Effector memory CD8-positive, alpha-beta T cell (primary cell): ENCODE measurements around the gene RPGRIP1.
"Not testable (repeated sequence)": the region's sequence is repeated elsewhere in the genome, so short reads cannot be mapped to it uniquely, and the experiment has no call there.

ENCODE experiments used
- ATAC-seq: fragments of 150-1000 bp; cut with Tn5 transposase; replicated peaks from 2 replicates; pipeline ENCODE4 v1.10.0; 2021; ENCODE audit warnings: mild to moderate bottlenecking, moderate library complexity
- DNase-seq, 3 experiments: peaks; one replicate each; pipeline ENCODE4 v3.0.0; 2021
- H3K27ac Mint-ChIP-seq, 2 donors: one replicate each; pipeline ENCODE4 v1.8.0; 2022; ENCODE audit warnings: mild to moderate bottlenecking in 2 of 2, mixed read lengths in 2 of 2, moderate library complexity in 2 of 2
- H3K27me3 Mint-ChIP-seq, 2 donors: one replicate each; pipeline ENCODE4 v1.8.0; 2022; ENCODE audit warnings: mixed read lengths in 2 of 2
- H3K36me3 Mint-ChIP-seq: one replicate; pipeline ENCODE4 v1.8.0; 2022; ENCODE audit warnings: mild to moderate bottlenecking, moderate library complexity, mixed read lengths; ENCODE audit not compliant: insufficient read depth
- H3K4me1 Mint-ChIP-seq, 2 donors: one replicate each; pipeline ENCODE4 v1.8.0; 2022; ENCODE audit warnings: low read depth in 2 of 2, mixed read lengths in 2 of 2
- H3K4me3 Mint-ChIP-seq, 2 donors: one replicate each; pipeline ENCODE4 v1.8.0; 2022; ENCODE audit warnings: mild to moderate bottlenecking in 2 of 2, mixed read lengths in 2 of 2, moderate library complexity in 2 of 2
- H3K9me3 Mint-ChIP-seq, 2 donors: one replicate each; pipeline ENCODE4 v1.8.0; 2022; ENCODE audit warnings: mixed read lengths in 2 of 2

The RPGRIP1 gene

GRCh38 chr14:21251215-21251614 is 28.7 kb upstream of the RPGRIP1 start:
- H3K27me3 Mint-ChIP-seq, result no peaks in the 10 kb centered on the region
- no peak for DNase-seq
- H3K27ac Mint-ChIP-seq, result peak overlapping the region; percentile 73 to 81
- no peak for ATAC-seq
- H3K9me3 Mint-ChIP-seq, result no peaks in the 10 kb centered on the region
- H3K4me3 Mint-ChIP-seq, result peak overlapping the region; percentile 33
- peaks cover 98% of the 10 kb centered on the region for H3K36me3 Mint-ChIP-seq
- H3K4me1 Mint-ChIP-seq, result peaks cover 50 to 68% of the 10 kb centered on the region in 2 donors

- Mint-ChIP-seq H3K36me3 (peaks cover 98% of the 10 kb centered on the region), H3K27ac (peak overlapping the region; percentile 73 to 81), H3K27me3 (no peaks in the 10 kb centered on the region), H3K4me3 (peak overlapping the region; percentile 19 to 33), H3K9me3 (no peaks in the 10 kb centered on the region), H3K4me1 (peaks cover 53 to 68% of the 10 kb centered on the region in 2 donors)
- no peak for DNase-seq
- ATAC-seq, result no peak
Observed at GRCh38 chr14:21252149-21252548, 27.7 kb upstream of the RPGRIP1 start.

DNA sequence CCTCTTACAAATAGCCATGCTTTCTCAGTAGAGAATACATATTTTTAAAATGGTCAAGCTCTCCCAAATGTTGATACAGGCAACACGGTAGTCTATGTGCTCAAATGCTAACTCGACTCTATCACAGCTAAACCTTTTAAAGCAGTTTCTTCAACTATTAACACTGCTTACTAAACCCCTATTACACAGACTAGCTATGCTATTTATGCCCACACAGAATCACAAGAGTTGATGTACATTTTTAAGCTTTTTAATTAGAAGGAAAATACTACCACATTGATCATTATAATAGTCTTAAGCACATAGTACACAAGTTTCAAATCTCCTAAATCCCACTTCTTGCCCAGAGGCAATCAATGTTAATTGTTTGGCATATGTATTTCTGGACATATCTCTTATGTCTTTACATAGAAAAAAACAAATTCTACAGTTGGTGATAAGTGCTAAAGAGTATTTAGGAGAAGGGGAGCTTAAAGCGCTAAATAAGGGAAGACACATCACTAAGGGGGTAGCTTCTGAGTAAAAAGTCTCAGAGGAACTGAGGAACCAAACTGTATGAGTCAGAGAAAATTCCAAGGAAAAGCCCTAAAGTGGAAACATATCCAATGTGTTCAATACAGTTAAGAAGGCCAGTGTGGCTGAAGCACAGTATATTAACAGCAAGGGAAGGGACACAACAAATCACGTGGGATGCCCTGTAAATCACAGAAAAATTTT is 24.3 kb upstream of the RPGRIP1 start:
- Mint-ChIP-seq H3K4me1 (peaks cover 57 to 74% of the 10 kb centered on the region in 2 donors), H3K27ac (peak overlapping the region; percentile 70 to 88), H3K9me3 (no peaks in the 10 kb centered on the region), H3K4me3 (peak overlapping the region; percentile 74 to 94), H3K27me3 (no peaks in the 10 kb centered on the region), H3K36me3 (peaks cover 98% of the 10 kb centered on the region)
- DNase-seq, result no peak
- ATAC-seq, result no peak

DNA sequence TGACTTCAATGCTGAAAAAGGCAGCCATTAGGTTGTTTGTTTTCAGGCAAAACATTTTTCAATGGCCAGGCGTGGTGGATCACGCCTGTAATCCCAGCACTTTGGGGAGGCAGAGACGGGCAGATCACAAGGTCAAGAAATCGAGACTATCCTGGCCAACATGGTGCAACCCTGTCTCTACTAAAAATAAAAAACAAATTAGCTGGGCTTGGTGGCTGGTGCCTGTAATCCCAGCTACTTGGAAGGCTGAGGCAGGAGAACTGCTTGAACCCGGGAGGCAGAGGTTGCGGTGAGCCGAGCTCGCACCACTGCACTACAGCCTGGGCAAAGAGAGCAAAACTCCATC is 23.8 kb upstream of the RPGRIP1 start:
- H3K4me1 Mint-ChIP-seq, result peaks cover 56 to 71% of the 10 kb centered on the region in 2 donors
- H3K36me3 Mint-ChIP-seq, result peaks cover 98% of the 10 kb centered on the region
- DNase-seq, ATAC-seq, H3K27me3 Mint-ChIP-seq, H3K9me3 Mint-ChIP-seq: not testable (repeated sequence)
- peak overlapping the region; percentile 70 to 88 for H3K27ac Mint-ChIP-seq
- peak overlapping the region; percentile 74 to 94 for H3K4me3 Mint-ChIP-seq

DNA sequence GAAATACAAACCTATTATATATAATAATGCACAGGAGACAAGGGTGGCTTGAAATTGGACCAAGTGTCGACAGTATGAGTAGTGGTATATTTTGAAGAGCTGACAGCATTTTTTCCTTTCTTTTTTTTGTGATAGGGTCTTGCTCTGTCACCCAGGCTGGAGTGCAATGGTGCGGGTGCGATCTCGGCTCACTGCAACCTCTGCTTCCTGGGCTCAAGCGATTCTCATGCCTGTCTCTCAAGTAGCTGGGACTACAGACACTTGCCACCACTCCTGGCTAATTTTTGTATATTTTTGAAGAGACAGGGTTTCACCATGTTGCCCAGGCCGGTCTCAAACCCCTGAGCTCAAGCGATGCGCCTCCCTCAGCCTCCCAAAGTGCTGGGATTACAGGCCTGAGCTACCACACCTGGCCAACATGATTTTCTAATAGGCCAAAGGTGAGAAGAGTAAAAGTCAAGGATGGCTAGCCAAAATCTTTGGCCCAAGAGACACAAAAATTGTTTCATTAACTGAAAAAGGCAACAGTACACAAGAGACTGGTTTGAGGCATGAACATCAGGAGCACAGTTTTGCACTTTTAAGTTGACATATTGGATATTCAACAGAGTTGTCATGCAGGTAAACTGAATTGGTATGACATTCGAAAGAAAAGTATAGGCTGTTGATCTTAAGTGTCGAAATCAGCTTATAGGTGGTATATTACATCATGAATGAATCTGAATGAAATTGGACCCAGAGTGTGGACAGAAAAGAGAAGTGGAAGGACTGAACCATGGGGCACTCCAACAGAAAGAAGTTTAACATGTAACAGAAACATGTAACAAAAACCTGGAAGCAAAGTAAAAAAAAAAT is 23.1 kb upstream of the RPGRIP1 start:
- Mint-ChIP-seq H3K27ac (peak overlapping the region; percentile 70 to 88), H3K9me3 (no peaks in the 10 kb centered on the region), H3K27me3 (no peaks in the 10 kb centered on the region), H3K4me1 (peaks cover 53 to 71% of the 10 kb centered on the region in 2 donors), H3K36me3 (peaks cover 98% of the 10 kb centered on the region), H3K4me3 (peak overlapping the region; percentile 74 to 94)
- ATAC-seq (peak; percentile 23), DNase-seq (no peak)

- Mint-ChIP-seq H3K27ac (peak overlapping the region; percentile 70 to 88), H3K4me1 (peaks cover 55 to 71% of the 10 kb centered on the region in 2 donors), H3K36me3 (peaks cover 98% of the 10 kb centered on the region), H3K27me3 (no peaks in the 10 kb centered on the region), H3K4me3 (peak overlapping the region; percentile 74 to 94), H3K9me3 (no peaks in the 10 kb centered on the region)
- DNase-seq (no peak), ATAC-seq (peak; percentile 46)
Observed at GRCh38 chr14:21257394-21257909, 22.4 kb upstream of the RPGRIP1 start.

- peaks cover 57 to 69% of the 10 kb centered on the region in 2 donors for H3K4me1 Mint-ChIP-seq
- peak overlapping the region; percentile 74 to 94 for H3K4me3 Mint-ChIP-seq
- no peak for DNase-seq
- ATAC-seq, result no peak
- H3K36me3 Mint-ChIP-seq, result peaks cover 98% of the 10 kb centered on the region
- H3K9me3 Mint-ChIP-seq, result no peaks in the 10 kb centered on the region
- no peaks in the 10 kb centered on the region for H3K27me3 Mint-ChIP-seq
- H3K27ac Mint-ChIP-seq, result peak overlapping the region; percentile 70 to 88
Observed at GRCh38 chr14:21258005-21258888, 21.6 kb upstream of the RPGRIP1 start.

- H3K27me3 Mint-ChIP-seq, result no peaks in the 10 kb centered on the region
Observed at GRCh38 chr14:21258889-21259787, 20.7 kb upstream of the RPGRIP1 start.

GRCh38 chr14:21261824-21262223 is 18.1 kb upstream of the RPGRIP1 start:
- Mint-ChIP-seq H3K4me1 (peaks cover 56 to 81% of the 10 kb centered on the region in 2 donors), H3K9me3 (no peaks in the 10 kb centered on the region), H3K36me3 (peaks cover 100% of the 10 kb centered on the region), H3K4me3 (peak overlapping the region in 1 of 2 donors; percentile 94), H3K27ac (peak overlapping the region; percentile 85 to 89), H3K27me3 (no peaks in the 10 kb centered on the region)
- DNase-seq (no peak), ATAC-seq (no peak)

More at GRCh38 chr14:21258889-21259787, 20.7 kb upstream of the RPGRIP1 start:
- Mint-ChIP-seq H3K36me3 (peaks cover 98% of the 10 kb centered on the region), H3K9me3 (no peaks in the 10 kb centered on the region), H3K27ac (peak overlapping the region; percentile 70), H3K4me3 (peak overlapping the region; percentile 74 to 94), H3K4me1 (peaks cover 55 to 75% of the 10 kb centered on the region in 2 donors)
- DNase-seq (no peak), ATAC-seq (no peak)

GRCh38 chr14:21262410-21262809 is 17.5 kb upstream of the RPGRIP1 start:
- ATAC-seq, result no peak
- Mint-ChIP-seq H3K36me3 (peaks cover 100% of the 10 kb centered on the region), H3K4me3 (peak overlapping the region; percentile 94), H3K27ac (peak overlapping the region; percentile 85 to 89), H3K9me3 (no peaks in the 10 kb centered on the region), H3K27me3 (no peaks in the 10 kb centered on the region), H3K4me1 (peaks cover 54 to 80% of the 10 kb centered on the region in 2 donors)
- no peak for DNase-seq

GRCh38 chr14:21263284-21264024 is 16.4 kb upstream of the RPGRIP1 start:
- ATAC-seq (no peak), DNase-seq (no peak)
- no peaks in the 10 kb centered on the region for H3K9me3 Mint-ChIP-seq
- peak overlapping the region; percentile 88 to 97 for H3K27ac Mint-ChIP-seq
- peaks cover 100% of the 10 kb centered on the region for H3K36me3 Mint-ChIP-seq
- peak overlapping the region; percentile 94 for H3K4me3 Mint-ChIP-seq
- no peaks in the 10 kb centered on the region for H3K27me3 Mint-ChIP-seq
- peaks cover 50 to 76% of the 10 kb centered on the region in 2 donors for H3K4me1 Mint-ChIP-seq
